Measurements from ENCODE around the gene TKTL1.

The TKTL1 gene

DNA sequence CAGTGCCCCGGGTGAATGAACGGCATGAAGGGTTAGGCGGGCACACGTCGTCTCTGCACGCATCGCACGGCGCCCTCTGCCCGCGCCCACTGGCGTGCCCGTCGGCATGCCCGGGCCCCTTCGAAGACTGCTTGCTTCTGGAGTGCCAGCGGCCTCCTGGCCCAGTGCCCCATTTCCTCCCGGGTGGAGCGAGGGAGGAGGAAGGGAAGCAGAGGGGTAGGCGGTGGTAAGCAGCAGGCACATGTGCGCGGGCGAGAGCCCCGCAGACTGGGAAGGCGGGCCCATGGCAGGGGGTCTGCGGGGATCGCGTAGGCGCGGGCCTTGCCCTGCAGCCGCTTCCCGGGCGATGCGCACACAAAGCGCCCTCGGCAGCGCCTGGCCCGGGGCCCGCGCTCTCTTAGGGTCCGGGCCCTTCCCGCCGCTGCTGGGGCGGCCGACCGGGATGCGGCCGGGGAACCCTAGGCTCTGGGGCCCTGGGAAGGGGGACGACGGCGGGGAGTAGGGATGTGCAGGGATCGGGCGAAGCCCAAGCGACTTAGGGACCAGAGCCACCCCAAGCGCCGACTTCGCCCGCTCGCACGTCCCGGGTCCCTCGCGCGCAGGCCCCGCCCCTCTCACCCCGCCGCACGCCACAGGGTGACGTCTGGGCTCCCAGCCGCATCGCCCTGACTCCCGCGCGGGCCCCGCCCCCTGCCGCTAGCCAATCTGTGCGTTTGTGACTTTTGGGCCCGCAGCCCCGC, 82.6 kb downstream of the TKTL1 start:
- TF ChIP-seq POLR2AphosphoS5 (IDR thresholded peaks at IDR 0.05; ENCODE audit: low read depth, low read length) (no peak), POLR2A (IDR thresholded peaks at IDR 0.05; ENCODE audit: low read depth, low read length) (peak; percentile 53; the same call in 1 of the 2 replicates), TAF1 (IDR thresholded peaks at IDR 0.05; ENCODE audit: borderline replicate concordance, low read depth, low read length) (no peak)
- FAIRE-seq (peak; percentile 54), DNase-seq (ENCODE audit: insufficient read length) (peak; percentile 77)

- TF ChIP-seq TAF1 (IDR thresholded peaks at IDR 0.05; ENCODE audit: borderline replicate concordance, low read depth, low read length) (0 out of 2 replicates have a peak, but pooled peaks have one; percentile 27), POLR2AphosphoS5 (IDR thresholded peaks at IDR 0.05; ENCODE audit: low read depth, low read length) (no peak), POLR2A (IDR thresholded peaks at IDR 0.05; ENCODE audit: low read depth, low read length) (peak; percentile 45; the same call in 1 of the 2 replicates)
- DNase-seq (ENCODE audit: insufficient read length), result peak; percentile 87
- peak; percentile 97 for FAIRE-seq
Measured at GRCh38 chrX:154378799-154379568, 83.4 kb downstream of the TKTL1 start, which contains the start of gene EMD. Gene EMD, plus strand, starts transcription at chrX:154379295. Its CDS starts 190 bp downstream, at chrX:154379485.

GRCh38 chrX:154379569-154379951, 84.0 kb downstream of the TKTL1 start:
- no peak for DNase-seq (ENCODE audit: insufficient read length)
- no peak for TF ChIP-seq POLR2A (IDR thresholded peaks at IDR 0.05; ENCODE audit: low read depth, low read length)
- FAIRE-seq, result no peak
